GM21619 (cell line): Measurements from ENCODE around the gene RGS3.

Source experiments
- ATAC-seq: cut with Tn5 transposase; IDR thresholded peaks from one replicate; pipeline ENCODE4 v1.9.1; 2021; ENCODE audit not compliant: unreplicated experiment

RGS3 gene

GRCh38 chr9:113528811-113529210, 65.3 kb downstream of the RGS3 start:
- ATAC-seq = no peak

- ATAC-seq = no peak
Observed at GRCh38 chr9:113529336-113530009, 65.9 kb downstream of the RGS3 start.

DNA sequence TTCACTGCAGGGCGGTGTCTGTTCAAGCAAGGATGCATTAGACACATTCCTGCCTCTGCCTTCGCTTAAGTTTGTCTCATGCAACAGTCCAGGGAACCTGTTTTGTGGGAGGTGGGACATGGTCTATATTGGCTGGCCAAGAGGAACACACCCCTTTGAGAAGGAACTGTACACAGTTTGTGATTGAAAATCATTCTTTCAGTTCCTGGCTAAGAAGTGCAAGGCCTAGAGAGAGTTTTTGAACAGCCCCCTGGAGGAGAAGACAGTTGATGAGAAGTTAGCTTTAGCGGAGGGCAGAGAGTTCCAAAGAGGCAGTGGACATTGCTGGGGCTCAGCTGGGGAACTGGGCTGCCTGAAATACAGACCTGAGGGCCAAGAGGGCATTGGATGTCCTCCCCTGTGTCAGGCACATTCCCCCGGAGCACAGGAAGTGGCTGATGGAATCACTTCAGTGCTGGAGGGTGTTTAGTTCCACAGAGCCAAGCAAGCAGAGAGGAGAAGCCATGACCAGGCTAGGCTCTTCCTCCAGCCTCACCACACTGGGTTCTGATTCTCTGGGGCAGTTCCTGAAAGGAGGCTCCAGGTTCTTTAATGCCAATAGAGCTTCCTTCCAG, 66.6 kb downstream of the RGS3 start:
- ATAC-seq = no peak

GRCh38 chr9:113530942-113531341, 67.4 kb downstream of the RGS3 start:
- ATAC-seq = no peak

DNA sequence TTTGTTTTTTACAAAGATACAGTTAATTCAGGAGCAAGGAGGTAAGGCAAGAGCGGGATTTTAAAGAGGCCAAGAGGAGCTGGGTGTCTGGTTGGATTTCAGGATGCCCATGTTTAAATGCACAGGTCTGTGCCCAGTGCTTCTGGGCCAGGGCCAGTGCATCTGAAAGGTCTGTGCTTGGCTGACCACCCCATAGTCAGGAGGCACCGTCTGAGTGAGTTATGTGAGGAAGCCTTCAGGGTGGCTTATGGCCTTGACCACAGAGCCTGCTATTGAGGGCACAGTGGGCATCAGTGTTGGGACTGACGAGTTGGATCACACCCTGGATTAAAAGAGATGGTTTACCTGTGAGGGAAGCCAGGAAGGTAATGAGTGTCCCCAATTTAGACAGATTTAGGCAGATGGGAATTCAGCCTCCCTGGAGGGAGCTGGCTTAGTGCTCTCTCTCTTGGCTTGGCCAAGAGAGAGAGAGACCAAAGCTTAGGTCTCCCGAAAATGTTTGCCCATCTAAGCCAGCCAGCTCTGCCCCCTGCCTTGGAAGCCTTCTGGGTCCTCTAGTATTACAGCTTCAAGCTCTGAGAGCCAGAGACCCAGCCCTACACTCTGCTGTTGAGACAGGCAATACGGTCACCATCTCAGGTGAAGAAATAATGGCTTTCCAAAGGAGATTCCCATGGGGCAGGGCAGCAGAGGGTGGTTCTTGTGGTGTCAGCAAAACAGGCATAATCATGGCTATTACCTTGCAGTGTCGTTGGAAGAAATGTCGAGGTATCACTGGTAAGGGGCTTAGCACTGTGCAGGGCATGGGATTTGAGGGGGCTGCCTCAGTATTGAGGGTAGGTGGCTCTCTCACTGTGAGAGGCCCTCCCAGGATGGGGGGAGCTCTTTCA, 68.6 kb downstream of the RGS3 start:
- no peak for ATAC-seq

DNA sequence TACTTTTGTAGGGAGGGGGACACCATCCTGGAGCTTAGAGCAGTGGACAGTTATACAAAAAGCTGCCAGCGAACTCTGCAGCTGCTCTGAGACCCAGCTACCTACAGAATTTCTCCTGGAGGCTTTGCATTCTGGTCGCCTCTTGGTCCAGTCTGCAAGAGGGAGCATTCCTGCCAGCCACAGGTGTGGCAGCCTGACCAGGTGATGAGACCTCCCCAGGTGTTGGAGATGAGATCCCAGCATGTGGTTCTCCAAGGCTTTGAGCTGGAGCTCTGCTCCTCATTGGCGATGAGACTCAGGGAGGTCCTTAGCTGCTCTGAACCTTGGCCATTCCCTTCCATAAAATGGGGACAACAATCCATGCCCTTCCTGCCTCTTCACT, 69.3 kb downstream of the RGS3 start:
- no peak for ATAC-seq

- no peak for ATAC-seq
Observed at GRCh38 chr9:113533335-113534225, 70.1 kb downstream of the RGS3 start.

GRCh38 chr9:113535756-113536155, 72.2 kb downstream of the RGS3 start:
- no peak for ATAC-seq

GRCh38 chr9:113536166-113536482, 72.6 kb downstream of the RGS3 start:
- no peak for ATAC-seq

DNA sequence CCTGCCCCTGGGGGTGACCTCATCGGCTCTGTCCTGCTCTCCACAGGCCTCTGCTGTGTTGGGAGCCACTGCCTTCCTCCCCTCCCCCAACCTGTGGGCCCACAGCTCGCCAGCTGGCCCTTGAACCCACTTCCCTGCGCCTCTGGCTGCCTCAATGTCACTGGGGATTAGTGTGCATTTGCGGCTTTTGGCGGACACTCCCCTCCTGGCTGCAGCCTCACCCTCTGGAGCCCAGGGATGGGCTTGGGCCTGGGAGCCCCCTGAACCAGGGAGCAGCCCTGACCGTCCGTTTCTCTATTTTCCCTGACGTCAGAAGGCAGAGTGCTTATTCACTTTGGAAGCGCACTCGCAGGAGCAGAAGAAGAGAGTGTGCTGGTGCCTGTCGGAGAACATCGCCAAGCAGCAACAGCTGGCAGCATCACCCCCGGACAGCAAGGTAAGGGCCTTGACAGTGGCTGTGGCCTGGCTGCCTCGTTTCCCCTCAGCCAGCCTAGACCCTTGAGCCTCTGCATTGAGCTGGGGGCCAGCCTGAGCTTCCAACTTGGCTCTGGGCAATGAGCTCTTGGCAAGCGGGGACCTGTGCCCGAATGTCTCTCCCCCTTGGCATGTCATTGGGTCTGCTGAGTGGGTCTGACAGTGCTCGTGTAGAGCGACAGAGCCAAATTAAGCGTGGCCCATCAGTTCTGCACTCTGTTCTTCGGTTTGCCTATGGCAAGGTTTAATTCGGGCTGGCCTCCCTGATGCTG, 73.1 kb downstream of the RGS3 start:
- no peak for ATAC-seq

GRCh38 chr9:113537229-113537810, 73.8 kb downstream of the RGS3 start:
- ATAC-seq = no peak

DNA sequence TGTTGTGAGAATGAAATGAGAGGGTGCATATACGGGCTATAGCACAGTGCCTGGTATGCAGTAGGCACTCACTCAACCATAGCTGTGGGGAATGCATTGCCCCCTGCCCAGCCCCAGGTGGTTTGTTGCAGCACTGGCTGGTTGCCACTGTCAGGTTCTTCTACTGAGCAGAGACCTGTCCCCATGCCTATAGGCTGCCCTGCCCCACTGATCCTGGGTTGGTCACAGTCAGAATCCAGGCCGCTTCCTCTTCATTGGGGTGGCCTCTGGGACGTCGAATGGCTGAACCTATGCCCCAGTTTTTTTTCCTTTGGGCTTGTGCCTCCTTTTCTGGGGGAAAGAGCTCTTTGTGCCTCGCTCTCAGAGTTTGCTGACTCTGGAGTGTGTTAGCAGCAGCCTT, 74.6 kb downstream of the RGS3 start:
- ATAC-seq = no peak

GRCh38 chr9:113538701-113539430, 75.3 kb downstream of the RGS3 start:
- ATAC-seq = no peak

- ATAC-seq = no peak
Observed at GRCh38 chr9:113540466-113540865, 76.9 kb downstream of the RGS3 start.

GRCh38 chr9:113541019-113541900, 77.7 kb downstream of the RGS3 start:
- no peak for ATAC-seq

GRCh38 chr9:113542006-113542405, 78.5 kb downstream of the RGS3 start:
- ATAC-seq = no peak

GRCh38 chr9:113542741-113543140, 79.2 kb downstream of the RGS3 start:
- ATAC-seq = no peak

DNA sequence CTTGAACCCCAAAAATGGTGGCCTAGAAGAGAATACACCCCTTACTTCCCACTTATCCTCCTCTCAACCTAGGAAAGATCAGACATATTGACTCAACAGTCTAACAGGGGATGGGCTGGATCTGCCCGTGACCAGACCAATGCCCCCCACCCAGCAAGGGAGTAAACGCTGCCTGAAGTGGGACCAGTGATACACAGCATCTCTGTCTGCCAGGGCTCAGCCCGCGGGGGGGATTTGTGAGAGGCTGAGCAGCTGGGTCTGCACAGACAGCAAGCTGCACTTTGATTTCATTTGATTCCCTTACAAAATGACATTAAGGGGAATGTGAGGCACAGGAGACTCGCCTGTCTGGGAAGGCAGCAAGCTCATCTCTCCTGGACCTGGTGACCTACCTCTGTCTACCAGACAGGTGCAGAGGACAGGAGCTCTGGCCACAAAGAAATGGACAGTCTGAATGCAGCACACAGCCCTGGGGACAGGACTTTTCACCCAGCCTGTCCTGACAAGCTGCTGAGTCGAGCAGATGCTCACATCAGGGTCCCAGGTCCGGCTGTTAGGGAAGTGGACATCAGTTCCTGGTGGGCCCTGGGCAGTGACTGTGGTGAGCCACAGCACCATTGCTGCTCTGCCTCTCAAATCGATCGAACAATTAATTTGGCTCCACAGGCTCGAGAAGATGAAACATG, 79.9 kb downstream of the RGS3 start:
- ATAC-seq = no peak
